ENCODE data around the gene WBP4.

DNA sequence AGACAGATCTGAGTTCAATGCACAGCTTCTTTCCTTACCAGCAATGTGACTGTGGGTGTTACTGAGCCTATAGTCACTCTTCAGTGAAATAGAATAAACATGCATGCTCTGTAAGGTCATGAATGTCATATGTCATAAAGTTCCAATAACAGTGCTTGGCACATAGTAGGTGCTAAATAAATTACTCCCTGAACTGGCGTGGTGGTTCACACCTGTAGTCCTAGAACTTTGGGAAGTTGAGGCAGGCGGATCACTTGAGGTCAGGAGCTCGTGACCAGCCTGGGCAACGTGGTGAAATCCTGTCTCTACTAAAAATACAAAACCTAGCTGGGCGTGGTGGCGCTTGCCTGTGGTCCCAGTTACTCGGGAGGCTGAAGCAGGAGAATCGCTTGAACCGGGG, 13.2 kb downstream of the WBP4 start:
- no peak for TF ChIP-seq EZH2phosphoT487 (IDR thresholded peaks at IDR 0.05; ENCODE audit: borderline replicate concordance, low read depth)
- TF ChIP-seq, protein P1, sequence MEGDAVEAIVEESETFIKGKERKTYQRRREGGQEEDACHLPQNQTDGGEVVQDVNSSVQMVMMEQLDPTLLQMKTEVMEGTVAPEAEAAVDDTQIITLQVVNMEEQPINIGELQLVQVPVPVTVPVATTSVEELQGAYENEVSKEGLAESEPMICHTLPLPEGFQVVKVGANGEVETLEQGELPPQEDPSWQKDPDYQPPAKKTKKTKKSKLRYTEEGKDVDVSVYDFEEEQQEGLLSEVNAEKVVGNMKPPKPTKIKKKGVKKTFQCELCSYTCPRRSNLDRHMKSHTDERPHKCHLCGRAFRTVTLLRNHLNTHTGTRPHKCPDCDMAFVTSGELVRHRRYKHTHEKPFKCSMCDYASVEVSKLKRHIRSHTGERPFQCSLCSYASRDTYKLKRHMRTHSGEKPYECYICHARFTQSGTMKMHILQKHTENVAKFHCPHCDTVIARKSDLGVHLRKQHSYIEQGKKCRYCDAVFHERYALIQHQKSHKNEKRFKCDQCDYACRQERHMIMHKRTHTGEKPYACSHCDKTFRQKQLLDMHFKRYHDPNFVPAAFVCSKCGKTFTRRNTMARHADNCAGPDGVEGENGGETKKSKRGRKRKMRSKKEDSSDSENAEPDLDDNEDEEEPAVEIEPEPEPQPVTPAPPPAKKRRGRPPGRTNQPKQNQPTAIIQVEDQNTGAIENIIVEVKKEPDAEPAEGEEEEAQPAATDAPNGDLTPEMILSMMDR (IDR thresholded peaks at IDR 0.05), result no peak
- no peak for TF ChIP-seq NFIC (IDR thresholded peaks at IDR 0.05; ENCODE audit: borderline replicate concordance)
- no peak for TF ChIP-seq USF1 (IDR thresholded peaks at IDR 0.05; ENCODE audit: borderline replicate concordance, low read depth)
- TF ChIP-seq, protein P2, sequence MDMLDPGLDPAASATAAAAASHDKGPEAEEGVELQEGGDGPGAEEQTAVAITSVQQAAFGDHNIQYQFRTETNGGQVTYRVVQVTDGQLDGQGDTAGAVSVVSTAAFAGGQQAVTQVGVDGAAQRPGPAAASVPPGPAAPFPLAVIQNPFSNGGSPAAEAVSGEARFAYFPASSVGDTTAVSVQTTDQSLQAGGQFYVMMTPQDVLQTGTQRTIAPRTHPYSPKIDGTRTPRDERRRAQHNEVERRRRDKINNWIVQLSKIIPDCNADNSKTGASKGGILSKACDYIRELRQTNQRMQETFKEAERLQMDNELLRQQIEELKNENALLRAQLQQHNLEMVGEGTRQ (IDR thresholded peaks at IDR 0.05; ENCODE audit: borderline replicate concordance, low read depth, low read length), result no peak
- no peak for TF ChIP-seq POLR2AphosphoS5 (IDR thresholded peaks at IDR 0.05; ENCODE audit: low read depth, low read length)
- TF ChIP-seq SIN3A (IDR thresholded peaks at IDR 0.05; ENCODE audit: borderline replicate concordance, low read depth, low read length), result no peak
- TF ChIP-seq MAX (IDR thresholded peaks at IDR 0.05; ENCODE audit: low read depth), result no peak
- TF ChIP-seq RAD21 (IDR thresholded peaks at IDR 0.05; ENCODE audit: low read length), result no peak
- TF ChIP-seq ZBTB33 (IDR thresholded peaks at IDR 0.05; ENCODE audit: borderline replicate concordance, low read depth), result no peak
- TF ChIP-seq CHD2 (IDR thresholded peaks at IDR 0.05; ENCODE audit: low read length, partially characterized antibody), result no peak
- no peak for TF ChIP-seq EP300 (IDR thresholded peaks at IDR 0.05; ENCODE audit: borderline replicate concordance in 1 of 2, low read depth in 1 of 2, low read length in 1 of 2)
- no peak for TF ChIP-seq ELF1 (IDR thresholded peaks at IDR 0.05)
- TF ChIP-seq FOXM1 (IDR thresholded peaks at IDR 0.05; ENCODE audit: low read depth), result no peak
